Limb (tissue), 2 donors: Measurements from ENCODE around the gene OAS3.
"Not testable (repeated sequence)": the region's sequence is repeated elsewhere in the genome, so short reads cannot be mapped to it uniquely, and the experiment has no call there.

Source experiments
- DNase-seq, 2 donors: peaks; one replicate each; pipeline ENCODE4 v3.0.0-alpha.2; 2016; ENCODE audit errors: extremely low spot score in 2 of 2

The OAS3 gene

GRCh38 chr12:112957125-112957524 lies 18.9 kb downstream of the OAS3 start:
- not testable (repeated sequence) for DNase-seq

DNA sequence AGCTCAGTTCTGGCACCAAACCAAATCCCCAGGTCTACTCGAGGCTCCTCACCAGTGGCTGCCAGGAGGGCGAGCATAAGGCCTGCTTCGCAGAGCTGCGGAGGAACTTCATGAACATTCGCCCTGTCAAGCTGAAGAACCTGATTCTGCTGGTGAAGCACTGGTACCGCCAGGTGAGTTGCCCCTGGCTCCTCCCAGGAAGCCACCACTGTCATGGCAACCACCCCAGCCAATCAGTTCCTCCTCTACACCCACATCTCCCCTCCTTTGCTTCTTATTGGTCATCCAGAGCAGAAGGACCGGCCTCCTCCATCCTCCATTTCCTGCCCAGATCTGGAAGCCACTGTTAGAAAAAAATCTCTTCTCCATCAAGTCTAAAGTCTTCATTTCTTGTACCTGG lies 22.8 kb downstream of the OAS3 start:
- no peak for DNase-seq

GRCh38 chr12:112961536-112961935 lies 23.3 kb downstream of the OAS3 start:
- DNase-seq, result no peak

DNA sequence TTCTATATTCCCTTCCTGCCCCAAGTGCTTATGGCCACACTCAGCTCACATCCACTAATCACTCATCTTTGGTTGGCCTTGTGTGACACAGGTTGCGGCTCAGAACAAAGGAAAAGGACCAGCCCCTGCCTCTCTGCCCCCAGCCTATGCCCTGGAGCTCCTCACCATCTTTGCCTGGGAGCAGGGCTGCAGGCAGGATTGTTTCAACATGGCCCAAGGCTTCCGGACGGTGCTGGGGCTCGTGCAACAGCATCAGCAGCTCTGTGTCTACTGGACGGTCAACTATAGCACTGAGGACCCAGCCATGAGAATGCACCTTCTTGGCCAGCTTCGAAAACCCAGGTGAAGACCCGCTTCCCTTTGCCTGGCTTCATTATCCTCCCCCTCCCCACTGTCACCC lies 24.3 kb downstream of the OAS3 start:
- no peak for DNase-seq

DNA sequence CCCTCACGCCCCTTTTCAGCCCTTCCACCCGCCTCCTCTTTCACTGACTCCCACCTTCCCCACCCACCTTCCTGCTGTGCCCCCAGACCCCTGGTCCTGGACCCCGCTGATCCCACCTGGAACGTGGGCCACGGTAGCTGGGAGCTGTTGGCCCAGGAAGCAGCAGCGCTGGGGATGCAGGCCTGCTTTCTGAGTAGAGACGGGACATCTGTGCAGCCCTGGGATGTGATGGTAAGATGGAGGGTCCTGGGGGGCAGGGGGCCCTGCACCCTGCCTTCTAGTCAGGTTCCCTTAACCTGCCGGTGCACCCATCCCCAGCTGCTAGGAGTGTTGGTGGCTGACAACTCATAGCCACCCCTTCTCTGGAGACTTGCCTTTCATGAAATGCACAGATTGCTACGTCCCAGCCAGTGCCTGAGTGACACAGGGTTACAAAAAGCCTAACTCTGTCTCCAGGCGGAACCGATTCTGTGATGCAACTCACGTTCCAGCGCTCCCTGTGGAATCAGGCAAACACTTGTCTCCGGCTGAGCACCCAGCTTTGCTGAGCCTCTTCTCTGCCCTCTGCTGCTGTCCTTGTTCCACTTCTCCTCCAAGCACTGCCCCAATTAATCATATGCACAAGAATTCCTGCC lies 25.1 kb downstream of the OAS3 start:
- DNase-seq, result no peak

- DNase-seq, result no peak
Measured at GRCh38 chr12:112964067-112964670, 25.9 kb downstream of the OAS3 start.

DNA sequence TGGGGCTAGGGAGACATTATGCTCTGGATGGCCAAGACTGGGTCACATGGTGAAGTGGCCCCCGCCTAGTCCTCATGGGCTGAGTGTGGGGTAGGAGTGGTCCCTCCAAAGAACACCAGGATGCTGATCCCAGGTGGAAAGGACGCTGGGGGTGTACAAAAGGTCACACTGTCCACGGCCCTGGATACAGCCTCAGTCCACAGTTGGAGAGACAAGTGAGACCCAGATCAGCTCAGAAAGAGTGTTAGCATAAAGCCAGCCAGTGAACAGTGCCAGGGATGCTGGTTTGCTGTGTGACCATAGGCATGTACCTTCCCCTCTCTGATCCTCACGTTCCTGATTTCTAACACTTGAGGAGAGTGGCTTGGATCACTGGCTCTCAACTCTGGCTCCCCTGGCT lies 26.6 kb downstream of the OAS3 start:
- DNase-seq, result no peak

- DNase-seq, result no peak
Measured at GRCh38 chr12:112965643-112966042, 27.4 kb downstream of the OAS3 start.

DNA sequence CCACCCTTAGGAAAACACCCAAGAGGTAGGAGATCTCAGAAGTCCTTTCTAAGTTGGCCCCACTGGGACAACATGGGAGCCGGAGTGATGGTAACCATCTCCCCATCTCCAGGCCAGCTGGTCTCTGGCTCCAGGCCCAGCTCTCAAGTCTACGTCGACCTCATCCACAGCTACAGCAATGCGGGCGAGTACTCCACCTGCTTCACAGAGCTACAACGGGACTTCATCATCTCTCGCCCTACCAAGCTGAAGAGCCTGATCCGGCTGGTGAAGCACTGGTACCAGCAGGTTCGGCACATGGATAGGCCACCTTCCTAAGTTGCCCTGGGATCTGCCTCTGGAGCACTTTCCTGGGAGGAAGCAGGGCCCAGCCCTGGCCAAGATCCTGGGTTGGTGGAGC lies 29.0 kb downstream of the OAS3 start:
- DNase-seq, result no peak

DNA sequence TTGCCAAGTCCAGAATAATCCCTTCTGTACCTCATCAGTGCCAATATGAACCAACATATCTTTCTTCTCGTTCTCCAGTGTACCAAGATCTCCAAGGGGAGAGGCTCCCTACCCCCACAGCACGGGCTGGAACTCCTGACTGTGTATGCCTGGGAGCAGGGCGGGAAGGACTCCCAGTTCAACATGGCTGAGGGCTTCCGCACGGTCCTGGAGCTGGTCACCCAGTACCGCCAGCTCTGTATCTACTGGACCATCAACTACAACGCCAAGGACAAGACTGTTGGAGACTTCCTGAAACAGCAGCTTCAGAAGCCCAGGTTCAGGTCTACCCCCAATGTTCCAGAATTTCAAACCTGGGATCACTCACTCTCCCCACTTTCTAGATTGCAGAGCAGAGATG lies 29.6 kb downstream of the OAS3 start:
- DNase-seq, result no peak

GRCh38 chr12:112969547-112970306 lies 31.5 kb downstream of the OAS3 start:
- DNase-seq, result no peak

DNA sequence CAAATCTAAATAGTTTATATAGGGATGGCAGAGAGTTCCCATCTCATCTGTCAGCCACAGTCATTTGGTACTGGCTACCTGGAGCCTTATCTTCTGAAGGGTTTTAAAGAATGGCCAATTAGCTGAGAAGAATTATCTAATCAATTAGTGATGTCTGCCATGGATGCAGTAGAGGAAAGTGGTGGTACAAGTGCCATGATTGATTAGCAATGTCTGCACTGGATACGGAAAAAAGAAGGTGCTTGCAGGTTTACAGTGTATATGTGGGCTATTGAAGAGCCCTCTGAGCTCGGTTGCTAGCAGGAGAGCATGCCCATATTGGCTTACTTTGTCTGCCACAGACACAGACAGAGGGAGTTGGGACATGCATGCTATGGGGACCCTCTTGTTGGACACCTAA lies 32.1 kb downstream of the OAS3 start:
- no peak for DNase-seq

DNA sequence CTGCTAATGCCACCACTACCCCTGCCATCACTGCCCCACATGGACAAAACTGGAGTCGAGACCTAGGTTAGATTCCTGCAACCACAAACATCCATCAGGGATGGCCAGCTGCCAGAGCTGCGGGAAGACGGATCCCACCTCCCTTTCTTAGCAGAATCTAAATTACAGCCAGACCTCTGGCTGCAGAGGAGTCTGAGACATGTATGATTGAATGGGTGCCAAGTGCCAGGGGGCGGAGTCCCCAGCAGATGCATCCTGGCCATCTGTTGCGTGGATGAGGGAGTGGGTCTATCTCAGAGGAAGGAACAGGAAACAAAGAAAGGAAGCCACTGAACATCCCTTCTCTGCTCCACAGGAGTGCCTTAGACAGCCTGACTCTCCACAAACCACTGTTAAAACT lies 33.0 kb downstream of the OAS3 start:
- peak in 1 of 2 donors; percentile 24 for DNase-seq

- no peak for DNase-seq
Measured at GRCh38 chr12:112973011-112973735, 34.9 kb downstream of the OAS3 start.

GRCh38 chr12:112973818-112974231 lies 35.6 kb downstream of the OAS3 start:
- peak in 1 of 2 donors; percentile 1 for DNase-seq

- no peak for DNase-seq
Measured at GRCh38 chr12:112974904-112975303, 36.6 kb downstream of the OAS3 start.

- no peak for DNase-seq
Measured at GRCh38 chr12:112977139-112977538, 38.9 kb downstream of the OAS3 start.

GRCh38 chr12:112977641-112978040 lies 39.4 kb downstream of the OAS3 start:
- DNase-seq, result no peak

DNA sequence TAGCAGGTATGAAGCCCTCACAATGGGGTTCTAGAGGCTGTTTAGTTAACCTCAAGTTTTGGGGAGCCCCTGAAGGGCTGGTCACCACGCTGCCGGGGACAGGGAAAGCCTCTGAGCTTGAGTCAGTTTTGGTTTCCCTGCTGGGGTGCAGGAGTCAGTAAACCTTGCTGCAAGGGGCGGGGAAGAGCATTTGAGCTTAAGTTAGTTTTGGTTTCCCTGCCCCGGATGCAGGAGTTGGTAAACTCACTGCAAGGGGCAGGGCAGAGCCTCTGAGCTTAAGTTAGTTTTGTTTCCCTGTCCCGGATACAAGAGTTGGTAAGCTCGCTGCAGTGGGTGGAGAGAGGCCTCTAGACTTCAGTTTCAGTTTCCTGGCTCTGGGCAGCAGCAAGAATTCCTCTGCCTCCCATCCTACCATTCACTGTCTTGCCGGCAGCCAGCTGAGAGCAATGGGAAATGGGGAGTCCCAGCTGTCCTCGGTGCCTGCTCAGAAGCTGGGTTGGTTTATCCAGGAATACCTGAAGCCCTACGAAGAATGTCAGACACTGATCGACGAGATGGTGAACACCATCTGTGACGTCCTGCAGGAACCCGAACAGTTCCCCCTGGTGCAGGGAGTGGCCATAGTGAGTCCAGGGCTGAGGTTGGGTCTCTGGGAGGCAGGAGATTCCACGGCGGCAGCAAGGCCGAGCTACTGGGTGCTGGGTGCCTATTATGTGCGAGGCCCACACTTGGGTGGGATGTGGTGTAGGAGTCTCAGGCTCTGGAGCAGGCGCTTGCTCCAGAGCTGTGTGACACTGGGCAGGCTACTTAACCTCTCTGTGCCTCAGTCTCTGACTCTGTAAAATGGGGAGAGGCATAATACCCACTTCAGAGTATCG lies 40.1 kb downstream of the OAS3 start, which contains the start of gene OAS2:
Gene OAS2, plus strand, starts transcription at position 357 of the 878 bp plus-strand sequence. Its CDS starts 90 bp downstream, at position 447.
- DNase-seq, result peak in 1 of 2 donors; percentile 5

GRCh38 chr12:112979041-112979680 lies 40.9 kb downstream of the OAS3 start:
- no peak for DNase-seq
